SK-N-MC (cell line): Measurements from ENCODE around the gene FXN.

Experiments
- DNase-seq: peaks from one replicate; pipeline ENCODE4 v3.0.0-alpha.2; 2011; ENCODE audit warnings: low read depth, low spot score
- H3K27ac ChIP-seq: fragments of 200-600 bp; sonication (generic); 2 replicates; pipeline ENCODE4 v1.5.1; 2016; ENCODE audit warnings: mixed run types
- H3K36me3 ChIP-seq: fragments of 200-600 bp; sonication (generic); 2 replicates; pipeline ENCODE4 v1.6.1; 2017; ENCODE audit warnings: antibody characterized with exemption, low read length, mixed read lengths; ENCODE audit not compliant: insufficient read depth
- H3K4me3 ChIP-seq: fragments of 200-600 bp; sonication (generic); 2 replicates; pipeline ENCODE4 v1.5.1; 2016
- H3K9ac ChIP-seq: fragments of 200-600 bp; sonication (generic); 2 replicates; pipeline ENCODE4 v1.8.0; 2017; ENCODE audit warnings: mixed run types, mixed read lengths; ENCODE audit not compliant: insufficient read length
- H3K9me3 ChIP-seq: fragments of 200-600 bp; sonication (generic); 2 replicates; pipeline ENCODE4 v1.6.1; 2017; ENCODE audit warnings: low read depth, mild to moderate bottlenecking, antibody characterized with exemption, low read length, moderate library complexity, mixed read lengths
- EZH2 ChIP-seq: fragments of 200-600 bp; sonication (generic); IDR thresholded peaks from one replicate; pipeline ENCODE4 v1.6.1; 2017; ENCODE audit warnings: antibody characterized with exemption
- FOXP2 ChIP-seq: optimal IDR thresholded peaks from 2 replicates; pipeline ENCODE3; 2011; ENCODE audit warnings: mild to moderate bottlenecking, moderate library complexity; ENCODE audit not compliant: insufficient read depth; ENCODE audit errors: extremely low read length, control extremely low read depth
- POLR2AphosphoS5 ChIP-seq: IDR thresholded peaks from 2 replicates; pipeline ENCODE4 v1.6.1; 2012; ENCODE audit warnings: mild to moderate bottlenecking, low read depth, low read length, borderline replicate concordance

Gene FXN

GRCh38 chr9:68999393-69000105, 36.0 kb upstream of the FXN start:
- H3K36me3 ChIP-seq: no peaks in the 10 kb centered on the region
- no peak overlapping the region for H3K4me3 ChIP-seq
- no peak for DNase-seq
- H3K9ac ChIP-seq: no peak overlapping the region
- TF ChIP-seq EZH2 (no peak), FOXP2 (no peak), POLR2AphosphoS5 (no peak)
- no peak overlapping the region for H3K27ac ChIP-seq
- no peaks in the 10 kb centered on the region for H3K9me3 ChIP-seq

DNA sequence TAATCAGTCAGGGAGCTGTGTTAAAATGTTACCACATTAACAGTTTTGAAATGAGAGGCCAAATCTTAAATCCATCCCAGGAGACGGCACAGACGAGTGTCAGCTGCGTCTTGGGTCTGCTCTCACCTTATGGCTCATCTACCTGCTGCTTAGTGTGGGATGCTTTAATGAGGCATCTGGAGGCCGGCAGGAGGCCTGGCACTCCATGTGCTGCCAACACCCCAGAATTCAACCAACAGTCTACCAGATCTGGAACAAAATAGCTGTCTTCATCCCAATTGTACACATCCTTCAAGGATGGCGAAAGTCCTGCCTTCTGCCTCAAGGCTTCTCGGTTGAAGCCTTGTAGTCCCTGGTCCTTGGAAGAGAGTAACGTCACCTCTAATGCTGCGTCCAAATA, 33.6 kb upstream of the FXN start:
- Histone ChIP-seq H3K27ac (no peak overlapping the region), H3K4me3 (no peak overlapping the region), H3K36me3 (no peaks in the 10 kb centered on the region), H3K9ac (no peak overlapping the region), H3K9me3 (no peaks in the 10 kb centered on the region)
- DNase-seq: no peak
- TF ChIP-seq POLR2AphosphoS5: no peak
- TF ChIP-seq FOXP2: no peak
- no peak for TF ChIP-seq EZH2

GRCh38 chr9:69003051-69003450, 32.5 kb upstream of the FXN start:
- Histone ChIP-seq H3K9me3 (no peaks in the 10 kb centered on the region), H3K4me3 (no peak overlapping the region), H3K36me3 (no peaks in the 10 kb centered on the region), H3K9ac (no peak overlapping the region), H3K27ac (no peak overlapping the region)
- TF ChIP-seq POLR2AphosphoS5: no peak
- TF ChIP-seq FOXP2: no peak
- no peak for TF ChIP-seq EZH2
- no peak for DNase-seq

GRCh38 chr9:69004836-69005235, 30.7 kb upstream of the FXN start:
- Histone ChIP-seq H3K36me3 (no peaks in the 10 kb centered on the region), H3K27ac (no peak overlapping the region), H3K9me3 (no peaks in the 10 kb centered on the region), H3K4me3 (no peak overlapping the region), H3K9ac (no peak overlapping the region)
- TF ChIP-seq FOXP2 (no peak), EZH2 (no peak), POLR2AphosphoS5 (no peak)
- no peak for DNase-seq

DNA sequence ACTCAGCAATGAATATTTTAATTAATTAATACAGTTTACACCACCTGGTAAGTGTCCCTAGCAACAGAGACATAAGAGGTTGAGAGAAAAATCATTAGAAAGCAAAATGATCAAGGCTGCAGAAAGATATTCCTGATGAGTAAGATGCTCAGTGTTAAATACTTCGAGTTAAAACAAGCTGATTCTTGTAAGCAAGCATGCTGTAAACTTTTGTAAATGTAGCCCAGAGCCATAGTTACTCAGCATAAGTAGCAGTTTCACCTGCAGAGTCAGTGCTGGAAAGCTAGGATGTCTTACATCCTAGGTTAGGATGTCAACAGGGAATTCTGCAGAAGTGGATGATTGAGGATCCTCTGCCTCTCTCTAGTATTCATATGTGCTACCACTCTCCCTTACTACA, 25.8 kb upstream of the FXN start:
- H3K36me3 ChIP-seq: no peaks in the 10 kb centered on the region
- TF ChIP-seq EZH2 (no peak), POLR2AphosphoS5 (no peak), FOXP2 (no peak)
- no peak for DNase-seq
- no peaks in the 10 kb centered on the region for H3K9me3 ChIP-seq
- no peak overlapping the region for H3K9ac ChIP-seq
- H3K27ac ChIP-seq: no peak overlapping the region
- no peak overlapping the region for H3K4me3 ChIP-seq

- TF ChIP-seq FOXP2: no peak
- TF ChIP-seq EZH2: no peak
- no peak for TF ChIP-seq POLR2AphosphoS5
- Histone ChIP-seq H3K9me3 (no peaks in the 10 kb centered on the region), H3K36me3 (no peaks in the 10 kb centered on the region), H3K27ac (no peak overlapping the region), H3K9ac (no peak overlapping the region), H3K4me3 (no peak overlapping the region)
- DNase-seq: no peak
These were observed 22.7 kb upstream of the FXN start for GRCh38 chr9:69012696-69013381.

DNA sequence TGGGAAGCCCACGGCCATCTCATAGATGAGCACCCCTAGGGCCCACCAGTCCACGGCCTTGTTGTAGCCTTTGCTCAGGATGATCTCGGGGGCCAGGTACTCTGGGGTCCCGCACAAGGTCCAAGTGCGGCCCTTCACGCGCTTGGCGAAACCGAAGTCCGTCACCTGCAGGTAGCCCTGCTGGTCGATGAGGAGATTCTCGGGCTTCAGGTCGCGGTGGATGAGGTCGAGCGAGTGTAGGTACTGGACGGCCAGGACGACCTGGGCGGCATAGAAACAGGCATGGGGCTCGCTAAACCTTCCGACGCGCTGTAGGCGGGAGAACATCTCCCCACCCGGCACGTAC, 22.2 kb upstream of the FXN start:
- Histone ChIP-seq H3K27ac (no peak overlapping the region), H3K4me3 (no peak overlapping the region), H3K36me3 (no peaks in the 10 kb centered on the region), H3K9ac (no peak overlapping the region), H3K9me3 (no peaks in the 10 kb centered on the region)
- no peak for TF ChIP-seq EZH2
- TF ChIP-seq POLR2AphosphoS5: no peak
- TF ChIP-seq FOXP2: no peak
- no peak for DNase-seq

DNA sequence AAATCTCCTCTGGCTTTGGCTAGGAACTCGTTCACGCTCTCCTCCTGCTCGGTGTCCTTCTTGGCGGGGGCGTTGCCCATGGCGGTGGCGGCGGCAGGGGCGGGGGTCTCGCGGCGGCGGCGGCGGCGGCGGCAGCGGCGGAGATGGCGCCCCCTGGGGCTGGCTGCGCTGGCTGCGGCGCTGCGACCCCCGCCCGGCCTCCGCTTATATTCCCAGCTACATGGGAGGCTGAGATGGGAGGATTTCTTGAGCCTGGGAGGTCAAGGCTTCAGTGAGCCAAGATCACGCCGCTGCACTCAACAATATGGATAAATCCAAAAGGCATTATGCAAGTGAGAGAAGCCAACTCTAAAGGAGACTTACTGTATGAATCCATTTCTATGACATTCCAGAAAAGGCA, 21.5 kb upstream of the FXN start, which contains the start of gene PRKACG:
Gene PRKACG (minus strand): TSS at position 101 of the 400 bp plus-strand sequence. CDS start 21 bp downstream, at position 80.
- Histone ChIP-seq H3K9ac (no peak within 1 kb of the TSS), H3K27ac (no peak within 1 kb of the TSS), H3K4me3 (no peak within 1 kb of the TSS), H3K9me3 (no peaks in the 10 kb centered on the region), H3K36me3 (no peaks in the 10 kb centered on the region)
- DNase-seq: no peak
- TF ChIP-seq EZH2 (no peak), FOXP2 (no peak), POLR2AphosphoS5 (no peak)
